GM12874 (cell line): Measurements from ENCODE around the gene PRR27.

Source experiments
- TF ChIP-seq, protein P1 (sequence below): IDR thresholded peaks from 2 replicates; pipeline ENCODE4 v1.5.1; 2011; ENCODE audit warnings: low read depth, mild to moderate bottlenecking, control low read depth, low read length, moderate library complexity; ENCODE audit not compliant: insufficient read depth

PRR27 gene

DNA sequence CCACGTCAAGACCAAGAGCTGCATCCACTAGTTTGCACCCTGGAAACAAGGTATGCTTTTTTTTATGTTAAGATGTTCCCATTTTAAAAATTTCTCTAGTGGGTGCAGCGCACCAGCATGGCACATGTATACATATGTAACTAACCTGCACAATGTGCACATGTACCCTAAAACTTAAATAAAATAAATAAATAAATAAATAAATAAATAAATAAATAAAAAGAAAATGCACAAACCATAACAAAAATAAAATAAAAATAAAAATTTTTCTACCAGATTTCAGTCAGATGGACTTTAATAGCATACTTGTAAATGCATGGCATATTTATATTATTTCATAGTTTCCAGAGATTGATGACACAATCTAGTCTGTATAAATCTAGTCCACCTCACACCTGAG lies 1.9 kb upstream of the PRR27 start:
- TF ChIP-seq, protein P1, sequence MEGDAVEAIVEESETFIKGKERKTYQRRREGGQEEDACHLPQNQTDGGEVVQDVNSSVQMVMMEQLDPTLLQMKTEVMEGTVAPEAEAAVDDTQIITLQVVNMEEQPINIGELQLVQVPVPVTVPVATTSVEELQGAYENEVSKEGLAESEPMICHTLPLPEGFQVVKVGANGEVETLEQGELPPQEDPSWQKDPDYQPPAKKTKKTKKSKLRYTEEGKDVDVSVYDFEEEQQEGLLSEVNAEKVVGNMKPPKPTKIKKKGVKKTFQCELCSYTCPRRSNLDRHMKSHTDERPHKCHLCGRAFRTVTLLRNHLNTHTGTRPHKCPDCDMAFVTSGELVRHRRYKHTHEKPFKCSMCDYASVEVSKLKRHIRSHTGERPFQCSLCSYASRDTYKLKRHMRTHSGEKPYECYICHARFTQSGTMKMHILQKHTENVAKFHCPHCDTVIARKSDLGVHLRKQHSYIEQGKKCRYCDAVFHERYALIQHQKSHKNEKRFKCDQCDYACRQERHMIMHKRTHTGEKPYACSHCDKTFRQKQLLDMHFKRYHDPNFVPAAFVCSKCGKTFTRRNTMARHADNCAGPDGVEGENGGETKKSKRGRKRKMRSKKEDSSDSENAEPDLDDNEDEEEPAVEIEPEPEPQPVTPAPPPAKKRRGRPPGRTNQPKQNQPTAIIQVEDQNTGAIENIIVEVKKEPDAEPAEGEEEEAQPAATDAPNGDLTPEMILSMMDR, result no peak

DNA sequence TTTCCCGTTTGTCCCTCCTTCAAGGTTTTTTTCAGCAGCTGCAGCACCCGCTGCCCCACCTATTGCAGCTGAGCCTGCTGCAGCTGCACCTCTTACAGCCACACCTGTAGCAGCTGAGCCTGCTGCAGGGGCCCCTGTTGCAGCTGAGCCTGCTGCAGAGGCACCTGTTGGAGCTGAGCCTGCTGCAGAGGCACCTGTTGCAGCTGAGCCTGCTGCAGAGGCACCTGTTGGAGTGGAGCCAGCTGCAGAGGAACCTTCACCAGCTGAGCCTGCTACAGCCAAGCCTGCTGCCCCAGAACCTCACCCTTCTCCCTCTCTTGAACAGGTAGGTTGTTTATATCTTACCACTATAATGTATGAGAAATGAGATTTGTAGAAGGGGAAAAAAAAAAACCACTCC lies 4.5 kb downstream of the PRR27 start:
- TF ChIP-seq, protein P1, result no peak

DNA sequence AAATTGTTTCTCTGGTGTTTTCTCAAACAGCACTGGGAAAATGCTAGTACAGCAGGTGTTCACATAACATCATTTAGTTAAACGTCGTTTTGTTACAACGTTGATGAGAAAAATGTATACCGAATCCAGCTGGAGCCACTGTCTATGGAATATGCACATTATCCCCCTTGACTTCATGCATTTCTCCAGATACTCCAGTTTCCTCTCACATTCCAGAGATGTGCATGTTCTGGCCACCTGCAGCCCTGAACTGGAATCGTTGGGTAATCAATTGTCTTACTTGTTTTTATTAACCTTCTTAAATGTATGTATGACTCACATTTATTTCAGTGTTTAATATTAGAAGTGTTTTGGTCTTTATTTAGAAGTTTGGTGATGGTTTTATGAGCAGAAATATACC lies 23.1 kb downstream of the PRR27 start:
- TF ChIP-seq, protein P1, result no peak

DNA sequence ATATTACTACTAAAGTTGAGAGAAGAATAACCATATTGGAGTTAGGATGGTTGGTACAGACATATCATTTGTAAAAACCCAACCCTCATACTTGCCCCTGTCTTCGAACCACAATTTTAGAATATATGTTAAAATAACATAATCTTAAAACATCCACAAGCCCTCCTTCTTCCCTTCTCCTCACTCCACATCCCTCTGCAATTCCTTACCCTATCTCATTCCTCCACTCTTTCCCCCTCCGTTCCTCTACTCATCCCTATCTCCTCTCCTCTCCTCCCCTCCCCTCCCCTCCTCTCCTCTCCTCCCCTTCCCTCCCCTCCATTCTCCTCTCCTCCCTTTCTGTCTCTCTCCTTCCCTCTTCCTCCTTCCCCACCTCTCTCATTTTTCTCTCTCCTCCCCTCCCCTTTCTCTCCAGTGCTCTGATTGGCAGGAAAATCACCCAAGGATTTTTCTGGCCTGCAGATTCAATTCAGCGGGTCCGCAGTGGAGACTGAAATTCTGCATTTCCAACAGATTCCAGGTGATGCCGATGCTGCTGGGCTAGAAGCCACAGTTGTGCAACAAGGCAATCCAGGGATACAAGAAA lies 24.1 kb downstream of the PRR27 start:
- TF ChIP-seq, protein P1, result no peak

DNA sequence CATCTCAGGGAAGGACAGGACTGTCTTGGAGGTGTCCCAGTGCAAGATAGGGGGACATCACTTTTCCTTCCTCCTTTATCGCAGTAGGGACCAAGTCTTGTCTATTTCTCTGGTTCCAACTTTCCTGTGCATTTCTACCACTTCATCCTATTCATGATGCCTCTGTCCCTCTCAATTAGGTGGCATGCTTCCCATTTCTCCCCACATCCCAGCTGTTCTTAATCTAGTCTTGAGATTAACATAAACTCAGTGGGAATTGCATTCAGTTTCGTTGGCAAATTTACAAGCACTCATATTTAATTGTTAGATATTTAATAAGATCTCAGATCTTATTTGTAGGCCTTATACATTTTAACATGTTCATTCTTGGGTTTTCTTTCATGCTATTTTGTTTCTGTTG lies 25.8 kb downstream of the PRR27 start:
- TF ChIP-seq, protein P1, result no peak

DNA sequence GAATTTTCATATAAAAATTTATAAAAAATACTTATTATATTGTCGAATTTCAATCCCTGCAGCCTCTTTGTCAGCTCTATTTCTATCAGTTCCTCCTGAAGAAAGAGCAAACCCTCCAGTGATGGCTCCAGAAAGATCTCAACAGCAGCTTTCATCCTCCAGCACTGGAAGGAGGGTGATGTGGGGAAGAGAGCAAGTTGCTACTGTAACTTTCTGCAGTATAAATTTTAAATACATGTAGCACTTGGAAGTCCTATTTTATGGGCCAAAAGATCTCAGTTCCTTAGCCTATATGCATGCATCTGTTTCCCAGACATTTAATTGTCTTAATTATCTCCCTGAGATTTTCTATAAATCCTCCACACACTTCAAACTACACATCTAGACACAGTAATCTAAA lies 27.8 kb downstream of the PRR27 start:
- TF ChIP-seq, protein P1, result no peak

DNA sequence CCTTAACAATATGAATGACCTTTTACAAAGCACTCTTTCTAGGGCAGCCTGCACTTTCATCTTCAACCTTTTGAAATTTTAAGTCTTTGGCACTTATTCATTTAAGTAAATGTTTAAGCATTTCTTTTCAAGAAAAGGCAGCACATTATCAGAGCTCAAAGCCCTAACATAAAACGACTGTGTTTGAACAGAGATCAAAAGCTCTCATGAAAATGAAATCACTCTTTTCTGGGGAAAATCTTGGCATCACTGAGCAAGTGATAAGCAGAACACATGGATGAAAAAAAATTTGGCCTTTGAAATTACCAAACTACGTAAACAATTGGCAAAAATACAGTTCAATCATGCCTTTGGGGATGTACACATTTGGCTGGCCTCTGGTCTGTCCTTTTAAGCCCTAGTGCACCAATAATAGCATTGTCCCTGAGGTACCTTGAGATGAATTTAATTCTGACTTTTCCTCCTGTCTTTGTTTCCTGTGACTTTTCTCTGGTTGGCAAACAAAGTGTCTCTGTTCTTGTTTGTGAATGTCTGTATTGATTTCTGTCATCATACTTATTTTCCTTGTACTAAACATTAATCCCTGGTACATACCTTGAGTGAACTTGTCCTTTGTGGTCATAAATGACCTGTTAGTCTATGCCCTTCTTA lies 28.6 kb downstream of the PRR27 start:
- TF ChIP-seq, protein P1, result no peak
